Ureter (tissue), 1 donor: Measurements from ENCODE around the gene GALNT10. TPM values are rescaled to one million over a fixed set of nuclear protein-coding genes. Genes with fewer than 3 reads are reported as not detected.
"Not testable (repeated sequence)": the region's sequence is repeated elsewhere in the genome, so short reads cannot be mapped to it uniquely, and the experiment has no call there.

Source experiments
- DNase-seq: peaks from one replicate; pipeline ENCODE4 v3.0.0-alpha.2; 2020; ENCODE audit warnings: low spot score
- total RNA-seq: library from RNA; stranded (reverse); gene quantifications from one replicate; pipeline ENCODE4 v1.2.4, GENCODE V29; 2023
- donor health status: DM: yes; HTN: yes; CAD: no.

The GALNT10 gene
- total RNA-seq, 1 donor from 2014 or later: 26.0 TPM

- DNase-seq: no peak
Measured at GRCh38 chr5:154356020-154356655, 165.6 kb downstream of the GALNT10 start.

GRCh38 chr5:154356958-154357357 lies 166.4 kb downstream of the GALNT10 start:
- DNase-seq: no peak

- DNase-seq: no peak
Measured at GRCh38 chr5:154358516-154359220, 168.1 kb downstream of the GALNT10 start.

GRCh38 chr5:154359221-154359573 lies 168.7 kb downstream of the GALNT10 start:
- DNase-seq: no peak

GRCh38 chr5:154360241-154360640 lies 169.7 kb downstream of the GALNT10 start:
- DNase-seq: not testable (repeated sequence)

GRCh38 chr5:154363411-154363810 lies 172.9 kb downstream of the GALNT10 start:
- DNase-seq: no peak

- no peak for DNase-seq
Measured at GRCh38 chr5:154364771-154365170, 174.2 kb downstream of the GALNT10 start.

GRCh38 chr5:154365823-154366222 lies 175.3 kb downstream of the GALNT10 start:
- DNase-seq: no peak

- no peak for DNase-seq
Measured at GRCh38 chr5:154366353-154366752, 175.8 kb downstream of the GALNT10 start.

- DNase-seq: no peak
Measured at GRCh38 chr5:154367101-154367500, 176.6 kb downstream of the GALNT10 start.

- DNase-seq: no peak
Measured at GRCh38 chr5:154368041-154368800, 177.7 kb downstream of the GALNT10 start.

- no peak for DNase-seq
Measured at GRCh38 chr5:154369682-154370081, 179.1 kb downstream of the GALNT10 start.

GRCh38 chr5:154370119-154370518 lies 179.6 kb downstream of the GALNT10 start:
- no peak for DNase-seq

- no peak for DNase-seq
Measured at GRCh38 chr5:154370813-154371212, 180.3 kb downstream of the GALNT10 start.

GRCh38 chr5:154371687-154372086 lies 181.2 kb downstream of the GALNT10 start:
- DNase-seq: no peak

- DNase-seq: no peak
Measured at GRCh38 chr5:154372661-154373060, 182.1 kb downstream of the GALNT10 start.

GRCh38 chr5:154373326-154373725 lies 182.8 kb downstream of the GALNT10 start:
- no peak for DNase-seq

GRCh38 chr5:154373729-154374179 lies 183.2 kb downstream of the GALNT10 start:
- DNase-seq: no peak

- no peak for DNase-seq
Measured at GRCh38 chr5:154374264-154374663, 183.7 kb downstream of the GALNT10 start.

GRCh38 chr5:154375329-154376008 lies 184.9 kb downstream of the GALNT10 start:
- no peak for DNase-seq

GRCh38 chr5:154376481-154376880 lies 185.9 kb downstream of the GALNT10 start:
- DNase-seq: no peak
